Kidney epithelial cell (primary cell): ENCODE measurements around the gene RCVRN. TPM values are rescaled to one million over a fixed set of nuclear protein-coding genes. Genes with fewer than 3 reads are reported as not detected.

ENCODE experiments used
- DNase-seq: peaks from one replicate; pipeline ENCODE4 v3.0.0-alpha.2; 2010; ENCODE audit warnings: low read depth
- H3K27me3 ChIP-seq: 2 replicates; pipeline ENCODE4 v1.6.0; 2011; ENCODE audit warnings: low read length; ENCODE audit not compliant: control insufficient read depth, insufficient read depth
- H3K36me3 ChIP-seq: 2 replicates; pipeline ENCODE4 v1.5.1; 2011; ENCODE audit warnings: low read length; ENCODE audit not compliant: control insufficient read depth, insufficient read depth
- H3K4me3 ChIP-seq: 2 replicates; pipeline ENCODE4 v1.5.1; 2011; ENCODE audit warnings: low read depth, mild to moderate bottlenecking, control low read depth, low read length
- CTCF ChIP-seq: IDR thresholded peaks from 2 replicates; pipeline ENCODE4 v1.5.1; 2011; ENCODE audit warnings: mild to moderate bottlenecking, moderate library complexity, low read length, control low read depth, inconsistent platforms; ENCODE audit not compliant: insufficient read depth, poor library complexity, severe bottlenecking
- total RNA-seq: library from RNA; depleted of rRNA; stranded (reverse); fragments of >200 nt; gene quantifications from 2 replicates; pipeline ENCODE4 v1.2.3, GENCODE V29; 2015

Gene RCVRN
- total RNA-seq, 1 donor from 2014 or later: 0.21 TPM

DNA sequence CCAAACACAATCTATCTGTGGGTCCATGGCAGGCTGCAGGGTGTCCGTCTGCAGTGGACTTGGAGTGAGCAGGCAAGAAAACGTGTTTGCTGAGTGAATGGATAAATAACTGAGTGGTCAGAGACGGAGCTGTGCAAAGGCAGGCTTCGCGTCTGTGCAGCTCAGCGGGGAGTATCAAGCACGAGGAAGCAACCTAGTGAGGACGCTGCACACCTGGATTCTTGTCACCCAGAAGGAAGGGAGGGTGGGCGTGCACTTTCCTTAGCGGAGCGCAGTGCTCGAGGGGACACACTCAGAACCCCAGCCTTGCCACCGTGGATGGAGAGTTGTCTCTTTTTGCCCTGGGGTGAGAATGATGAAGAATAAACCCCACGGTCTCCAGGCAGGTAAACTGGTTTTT, 1.5 kb upstream of the RCVRN start:
- TF ChIP-seq CTCF: no peak
- no peak for DNase-seq

GRCh38 chr17:9905902-9906301, 831 bp upstream of the RCVRN start:
- no peak for DNase-seq
- peak; percentile 53 for TF ChIP-seq CTCF
- Histone ChIP-seq H3K27me3 (no peaks in the 10 kb centered on the region), H3K4me3 (no peak overlapping the region), H3K36me3 (no peaks in the 10 kb centered on the region)

More for the DNA sequence above, 1.5 kb upstream of the RCVRN start:
- no peaks in the 10 kb centered on the region for H3K36me3 ChIP-seq
- peaks cover under 1% of the 10 kb centered on the region for H3K27me3 ChIP-seq
- no peak overlapping the region for H3K4me3 ChIP-seq

- TF ChIP-seq CTCF: no peak
- no peak for DNase-seq
- H3K27me3 ChIP-seq: no peaks in the 10 kb centered on the region
Measured at GRCh38 chr17:9904277-9905077, 594 bp downstream of the RCVRN start.

DNA sequence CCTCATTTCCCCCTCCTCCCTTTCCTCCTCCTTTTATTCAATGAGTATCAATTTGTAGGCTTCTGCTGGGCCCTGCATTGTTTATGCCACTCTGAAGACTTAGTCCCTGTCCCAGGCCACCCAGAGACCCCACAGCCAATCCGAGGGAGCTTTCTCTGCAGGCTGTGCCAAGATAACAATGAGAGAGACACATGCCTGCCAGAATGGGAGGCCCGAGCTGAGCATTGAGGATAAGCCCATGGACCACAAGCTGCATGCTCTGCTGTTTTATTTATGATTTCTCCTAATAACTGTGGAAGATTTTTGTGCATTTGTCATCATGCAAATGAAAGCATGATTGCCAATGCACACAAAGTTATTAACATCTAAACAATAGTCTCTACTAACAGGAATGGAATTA, 3.0 kb downstream of the RCVRN start:
- DNase-seq: no peak
- Histone ChIP-seq H3K4me3 (no peak overlapping the region), H3K36me3 (no peaks in the 10 kb centered on the region), H3K27me3 (no peaks in the 10 kb centered on the region)
- no peak for TF ChIP-seq CTCF

More at GRCh38 chr17:9904277-9905077, 594 bp downstream of the RCVRN start:
- no peaks in the 10 kb centered on the region for H3K36me3 ChIP-seq
- no peak overlapping the region for H3K4me3 ChIP-seq

- peak; percentile 65 for DNase-seq
- Histone ChIP-seq H3K4me3 (no peak overlapping the region), H3K27me3 (peaks cover 2% of the 10 kb centered on the region), H3K36me3 (no peaks in the 10 kb centered on the region)
- TF ChIP-seq CTCF: no peak
Measured at GRCh38 chr17:9900784-9901183, 4.3 kb downstream of the RCVRN start.
